ENCODE data around the gene BHMT2. TPM values are rescaled to one million over a fixed set of nuclear protein-coding genes. Genes with fewer than 3 reads are reported as not detected.

The BHMT2 gene
- total and polyA plus RNA-seq, 2 of the 13 experiments (the other 11 are each of a cell fraction or from before 2014, with no cell fraction given) = 13.8 to 18.8 TPM

GRCh38 chr5:79119486-79119885, 49.9 kb downstream of the BHMT2 start (continued):
- no peak for TF ChIP-seq ZGPAT (CRISPR knock-in tag; IDR thresholded peaks at IDR 0.05)

GRCh38 chr5:79120221-79120620, 50.7 kb downstream of the BHMT2 start:
- no peaks in the 10 kb centered on the region for H3K4me1 ChIP-seq (ENCODE audit: insufficient read depth, low read length)
- H3K27ac ChIP-seq (ENCODE audit: extremely low read length, insufficient read depth, low read length) = no peak overlapping the region
- ATAC-seq = no peak
- in situ Hi-C loops (cut with HindIII; ENCODE audit: extremely low pct_ligation_motif_present, low pct_unique_long_range_greater_than_20kb) (no loop called here), intact Hi-C loops (cut with micrococcal nuclease; ENCODE audit: unreplicated experiment) (no loop called here)
- no TSS peak for BruUV-seq (replicated peaks)
- no peak for DNase-seq (ENCODE audit: low spot score)
- WGBS (ENCODE audit: low lambda C conversion rate) = 94% methylated on average over 4 of the region's 4 CpGs
- no peak overlapping the region for H3K9ac ChIP-seq (ENCODE audit: insufficient read depth, low read depth, low read length)
- no peak for FAIRE-seq
- no peaks in the 10 kb centered on the region for H4K20me1 ChIP-seq (ENCODE audit: insufficient read depth, low read length)
- H3K4me2 ChIP-seq (ENCODE audit: low read depth, low read length) = no peak overlapping the region
- H2AFZ ChIP-seq (ENCODE audit: low read length) = no peak overlapping the region
- no peaks in the 10 kb centered on the region for H3K79me2 ChIP-seq (ENCODE audit: insufficient read depth, low read length)
- H3K9me3 ChIP-seq (ENCODE audit: low read length) = no peaks in the 10 kb centered on the region
- ChIA-PET CTCF (ENCODE audit: low intra/inter-chr PET ratio, low total read pairs) (no interaction called here), POLR2A (no interaction called here)
- H3K27me3 ChIP-seq (ENCODE audit: control insufficient read depth in 1 of 2, insufficient read depth in 2 of 2, low read length in 2 of 2) = no peaks in the 10 kb centered on the region
- no peak overlapping the region for H3K4me3 ChIP-seq (replicated peaks in 1 of 3; ENCODE audit: insufficient read depth in 1 of 3, low read depth in 2 of 3, low read length in 3 of 3)
- H3K36me3 ChIP-seq (replicated peaks in 1 of 2; ENCODE audit: control insufficient read depth in 1 of 2, insufficient read depth in 2 of 2, low read length in 2 of 2) = no peaks in the 10 kb centered on the region
- TF ChIP-seq ZNF777 (CRISPR knock-in tag; IDR thresholded peaks at IDR 0.05) (no peak), MYPOP (CRISPR knock-in tag; IDR thresholded peaks at IDR 0.05) (no peak), ARID2 (CRISPR knock-in tag; IDR thresholded peaks at IDR 0.05; ENCODE audit: borderline replicate concordance) (no peak), ZBTB1 (CRISPR knock-in tag; IDR thresholded peaks at IDR 0.05; ENCODE audit: borderline replicate concordance) (no peak), NCOA1 (CRISPR knock-in tag; IDR thresholded peaks at IDR 0.05) (no peak), ZNF230 (CRISPR knock-in tag; IDR thresholded peaks at IDR 0.05) (no peak), ZNF207 (IDR thresholded peaks at IDR 0.05; ENCODE audit: borderline replicate concordance) (no peak), ZNF350 (CRISPR knock-in tag; IDR thresholded peaks at IDR 0.05; ENCODE audit: borderline replicate concordance, low read depth) (no peak), RERE (CRISPR knock-in tag; IDR thresholded peaks at IDR 0.05; ENCODE audit: low read depth) (no peak), NFATC3 (CRISPR knock-in tag; IDR thresholded peaks at IDR 0.05) (no peak), PCBP2 (optimal IDR thresholded peaks at IDR 0.05; ENCODE audit: low read depth, low read length, poor library complexity, severe bottlenecking) (no peak), ZNF331 (CRISPR knock-in tag; IDR thresholded peaks at IDR 0.05) (no peak), HNRNPL (IDR thresholded peaks at IDR 0.05; ENCODE audit: low read depth, low read length) (no peak), TP53 (CRISPR knock-in tag; conservative IDR thresholded peaks at IDR 0.05) (no peak), ZNF563 (CRISPR knock-in tag; IDR thresholded peaks at IDR 0.05) (no peak)
